Stomach smooth muscle (tissue), 2 donors: ENCODE data around the gene KRTAP5-8.

Experiments
- H3K27ac ChIP-seq: one replicate; pipeline ENCODE4 v1.7.0; 2013; ENCODE audit warnings: mild to moderate bottlenecking, low read length, inconsistent platforms
- H3K27me3 ChIP-seq, 2 donors: one replicate each; pipeline ENCODE4 v1.7.0; 2013; ENCODE audit warnings: low read length in 2 of 2; ENCODE audit not compliant: insufficient read depth in 2 of 2, control insufficient read depth in 1 of 2
- H3K36me3 ChIP-seq, 2 donors: one replicate each; pipeline ENCODE4 v1.7.0; 2013; ENCODE audit warnings: low read length in 2 of 2; ENCODE audit not compliant: control insufficient read depth in 2 of 2, insufficient read depth in 2 of 2
- H3K4me1 ChIP-seq: one replicate; pipeline ENCODE4 v1.7.0; 2013; ENCODE audit warnings: low read length; ENCODE audit not compliant: control insufficient read depth, insufficient read depth
- H3K4me3 ChIP-seq, 2 donors: one replicate each; pipeline ENCODE4 v1.7.0; 2013; ENCODE audit warnings: low read length in 2 of 2
- H3K9ac ChIP-seq, 2 donors: one replicate each; pipeline ENCODE4 v1.7.0; 2013; ENCODE audit warnings: low read length in 2 of 2, mild to moderate bottlenecking in 1 of 2
- H3K9me3 ChIP-seq, 2 donors: one replicate each; pipeline ENCODE4 v1.7.0; 2013; ENCODE audit warnings: low read length in 2 of 2; ENCODE audit not compliant: control insufficient read depth in 2 of 2
- donor health status: healthy.
- donor health status: Pancreatic carcinoma.

Gene KRTAP5-8

DNA sequence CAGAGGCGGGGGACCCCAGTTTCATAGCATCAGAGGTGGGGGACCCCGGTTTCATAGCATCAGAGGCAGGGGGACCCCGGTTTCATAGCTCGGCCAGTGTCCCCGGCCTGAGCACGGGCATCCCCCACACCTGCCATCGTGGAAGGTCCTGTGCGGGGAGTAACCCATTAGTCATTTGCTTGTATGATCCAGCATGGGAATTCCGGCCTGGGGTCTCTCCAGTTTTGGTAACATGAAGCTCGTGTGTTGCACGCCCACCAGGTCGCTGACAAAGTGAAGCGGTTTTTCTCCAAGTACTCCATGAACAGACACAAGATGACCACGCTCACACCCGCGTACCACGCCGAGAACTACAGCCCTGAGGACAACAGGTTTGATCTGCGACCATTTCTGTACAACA, 39.7 kb upstream of the KRTAP5-8 start:
- no peaks in the 10 kb centered on the region for H3K27me3 ChIP-seq
- H3K4me1 ChIP-seq: no peaks in the 10 kb centered on the region
- no peak overlapping the region for H3K4me3 ChIP-seq
- no peak overlapping the region for H3K27ac ChIP-seq
- peaks cover 33 to 55% of the 10 kb centered on the region in 2 donors for H3K36me3 ChIP-seq
- peaks cover 0 to 3% of the 10 kb centered on the region in 2 donors for H3K9me3 ChIP-seq
- no peak overlapping the region for H3K9ac ChIP-seq

DNA sequence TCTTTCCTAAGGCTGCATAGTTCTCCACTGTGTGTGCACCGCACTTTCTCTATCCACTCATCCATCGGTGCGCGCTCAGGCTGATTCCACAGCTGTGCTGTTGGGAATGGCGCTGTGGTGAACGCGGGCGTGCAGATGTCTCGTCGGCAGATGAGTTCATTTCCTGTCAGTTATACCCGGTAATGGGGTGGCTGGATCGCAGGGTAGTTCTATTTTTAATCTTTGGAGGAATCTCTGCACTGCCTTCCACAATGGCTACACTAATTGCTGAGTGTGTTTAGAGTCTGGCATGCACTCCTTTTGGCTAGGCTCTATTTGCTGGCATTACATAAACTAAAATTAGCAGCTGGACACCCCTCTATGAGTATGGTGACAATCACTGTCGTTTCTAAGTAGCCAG, 38.7 kb upstream of the KRTAP5-8 start:
- Histone ChIP-seq H3K36me3 (peaks cover 31 to 55% of the 10 kb centered on the region in 2 donors), H3K27me3 (no peaks in the 10 kb centered on the region), H3K4me1 (no peaks in the 10 kb centered on the region), H3K4me3 (no peak overlapping the region), H3K9ac (no peak overlapping the region), H3K9me3 (peaks cover 0 to 3% of the 10 kb centered on the region in 2 donors), H3K27ac (no peak overlapping the region)

DNA sequence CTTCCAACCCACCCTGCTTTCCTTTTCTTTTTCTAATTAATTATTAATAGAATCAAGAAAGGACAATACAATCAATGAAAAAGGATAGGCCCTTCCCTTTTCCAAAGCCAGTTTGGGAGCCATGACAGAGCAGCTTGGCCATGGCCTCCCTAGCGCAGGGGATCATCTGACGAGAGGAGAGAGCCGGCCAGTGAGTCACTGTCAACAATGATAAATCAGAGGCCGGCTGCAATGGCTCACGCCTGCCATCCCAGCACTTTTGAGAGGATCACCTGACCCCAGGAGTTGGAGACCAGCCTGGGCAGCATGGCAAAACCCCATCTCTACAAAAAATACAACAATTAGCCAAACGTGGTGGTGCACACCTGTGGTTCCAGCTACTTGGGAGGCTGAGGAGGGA, 38.3 kb upstream of the KRTAP5-8 start:
- Histone ChIP-seq H3K4me3 (no peak overlapping the region), H3K9me3 (peaks cover 0 to 3% of the 10 kb centered on the region in 2 donors), H3K9ac (no peak overlapping the region), H3K27me3 (no peaks in the 10 kb centered on the region), H3K36me3 (peaks cover 30 to 54% of the 10 kb centered on the region in 2 donors), H3K4me1 (no peaks in the 10 kb centered on the region), H3K27ac (no peak overlapping the region)

DNA sequence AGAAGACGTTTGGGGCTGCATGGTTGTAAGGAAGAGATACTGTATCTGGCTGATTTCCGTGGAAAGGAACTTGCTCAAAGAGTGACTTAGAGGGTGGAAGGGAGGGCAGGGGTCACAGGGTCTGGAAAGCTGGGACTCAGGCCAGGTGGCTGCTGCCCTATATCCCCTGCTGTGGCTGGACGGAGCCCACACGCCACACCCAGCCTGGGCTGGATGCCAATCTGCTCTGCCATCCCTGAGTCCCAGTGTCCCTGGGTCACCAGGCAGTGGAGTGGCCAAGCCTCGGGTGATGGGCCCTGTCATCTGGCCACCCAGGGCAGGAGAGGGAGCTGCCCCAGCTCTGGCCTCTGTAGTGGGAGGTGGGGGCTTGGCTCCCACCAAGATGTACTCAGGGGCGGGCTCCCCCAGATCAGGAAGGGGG, 37.2 kb upstream of the KRTAP5-8 start:
- no peaks in the 10 kb centered on the region for H3K27me3 ChIP-seq
- H3K4me3 ChIP-seq: no peak overlapping the region
- no peaks in the 10 kb centered on the region for H3K4me1 ChIP-seq
- H3K9me3 ChIP-seq: peaks cover 0 to 3% of the 10 kb centered on the region in 2 donors
- H3K36me3 ChIP-seq: peaks cover 23 to 49% of the 10 kb centered on the region in 2 donors
- H3K9ac ChIP-seq: no peak overlapping the region
- no peak overlapping the region for H3K27ac ChIP-seq

DNA sequence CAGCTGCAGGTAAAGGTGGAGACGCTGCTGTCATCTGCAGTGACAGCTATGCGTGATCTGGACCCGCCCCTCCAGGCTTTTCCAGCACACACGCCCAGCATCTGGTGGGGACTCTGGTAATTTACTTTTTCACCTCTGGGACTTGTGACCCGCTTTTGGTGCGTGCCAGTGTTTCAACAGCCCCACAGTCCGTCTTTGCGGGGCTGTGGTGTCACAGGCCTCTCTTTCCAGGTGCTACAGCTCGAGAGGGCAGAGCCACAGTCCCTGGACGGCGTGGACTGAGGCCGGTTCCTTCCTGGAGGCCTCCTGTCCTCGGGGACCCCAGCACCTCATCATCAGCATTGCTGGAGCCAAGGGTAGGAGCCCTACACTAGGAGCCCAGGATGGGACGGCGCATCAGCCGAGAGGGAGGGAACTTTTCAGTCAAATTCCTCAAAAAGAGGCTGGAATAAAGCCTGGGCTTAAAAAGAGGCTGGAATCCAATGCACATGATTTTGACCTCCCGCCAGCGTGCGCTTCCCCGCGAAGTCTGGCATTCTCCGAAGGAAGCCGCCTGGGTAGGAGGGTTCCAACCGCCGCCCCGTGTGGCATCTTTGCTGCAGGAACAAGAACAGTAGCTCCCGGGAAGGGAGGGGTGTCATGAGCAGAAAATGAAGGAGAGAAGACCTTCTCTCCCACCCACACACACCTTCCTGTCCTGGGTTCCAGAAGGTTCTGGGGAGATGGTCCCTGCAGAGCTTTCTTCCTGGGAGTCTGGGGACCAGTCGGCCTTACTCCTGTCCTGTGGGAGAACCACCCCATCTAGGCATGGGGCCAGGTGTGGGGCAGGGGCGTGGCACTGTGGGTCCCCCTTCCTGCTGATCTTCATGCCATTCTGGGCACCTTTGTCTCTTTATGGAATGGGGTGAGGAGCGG, 36.5 kb upstream of the KRTAP5-8 start:
- peaks cover 0 to 2% of the 10 kb centered on the region in 2 donors for H3K9me3 ChIP-seq
- no peak overlapping the region for H3K9ac ChIP-seq
- H3K27ac ChIP-seq: no peak overlapping the region
- H3K4me3 ChIP-seq: no peak overlapping the region
- H3K4me1 ChIP-seq: no peaks in the 10 kb centered on the region
- peaks cover 18 to 42% of the 10 kb centered on the region in 2 donors for H3K36me3 ChIP-seq
- no peaks in the 10 kb centered on the region for H3K27me3 ChIP-seq

DNA sequence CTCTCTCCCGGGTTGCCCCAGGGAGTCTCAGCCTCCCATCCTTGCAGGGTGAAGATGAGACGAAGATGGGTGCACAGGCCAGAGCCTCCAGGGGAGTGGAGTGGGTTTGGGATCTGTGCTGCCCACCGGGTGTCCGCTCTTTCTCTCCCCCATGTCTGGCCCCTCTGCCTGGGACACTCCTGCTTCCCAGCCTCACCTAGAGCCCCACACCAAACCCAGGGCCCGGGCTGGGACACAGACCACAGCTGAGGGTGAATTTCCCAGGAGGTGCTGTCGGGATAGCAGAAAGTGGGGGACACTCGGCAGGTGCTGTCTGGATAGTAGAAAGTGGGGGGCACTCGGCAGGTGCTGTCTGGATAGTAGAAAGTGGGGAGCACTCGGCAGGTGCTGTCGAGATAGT, 35.8 kb upstream of the KRTAP5-8 start:
- Histone ChIP-seq H3K27ac (no peak overlapping the region), H3K27me3 (no peaks in the 10 kb centered on the region), H3K9ac (no peak overlapping the region), H3K4me1 (no peaks in the 10 kb centered on the region), H3K4me3 (no peak overlapping the region), H3K36me3 (peaks cover 14 to 39% of the 10 kb centered on the region in 2 donors), H3K9me3 (peaks cover 2 to 4% of the 10 kb centered on the region in 2 donors)

DNA sequence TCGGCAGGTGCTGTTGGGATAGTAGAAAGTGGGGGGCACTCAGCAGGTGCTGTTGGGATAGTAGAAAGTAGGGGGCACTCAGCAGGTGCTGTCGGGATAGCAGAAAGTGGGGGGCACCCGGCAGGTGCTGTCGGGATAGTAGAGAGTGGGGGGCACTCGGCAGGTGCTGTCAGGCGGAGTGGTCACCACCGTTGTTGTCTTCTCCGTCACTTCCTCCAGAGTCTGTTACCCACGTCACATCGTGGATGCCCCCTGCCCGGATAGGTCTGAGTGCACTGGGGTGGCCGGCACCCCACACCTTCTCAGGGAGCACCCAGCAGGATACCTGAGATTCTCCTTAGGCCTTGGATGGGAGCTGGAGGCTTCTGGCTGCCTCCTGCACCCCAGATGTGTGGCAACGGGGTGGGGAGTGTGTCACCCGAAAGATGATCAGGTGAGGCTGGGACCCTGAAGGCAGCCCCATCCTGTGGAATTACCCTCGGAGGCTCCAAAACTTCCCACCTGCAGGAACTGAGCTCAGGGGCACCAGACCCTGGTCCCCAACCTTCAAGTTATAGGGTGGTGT, 34.9 kb upstream of the KRTAP5-8 start:
- Histone ChIP-seq H3K9ac (no peak overlapping the region), H3K4me1 (no peaks in the 10 kb centered on the region), H3K27me3 (no peaks in the 10 kb centered on the region), H3K27ac (no peak overlapping the region), H3K9me3 (peaks cover 4 to 5% of the 10 kb centered on the region in 2 donors), H3K4me3 (no peak overlapping the region), H3K36me3 (peaks cover 14 to 34% of the 10 kb centered on the region in 2 donors)

DNA sequence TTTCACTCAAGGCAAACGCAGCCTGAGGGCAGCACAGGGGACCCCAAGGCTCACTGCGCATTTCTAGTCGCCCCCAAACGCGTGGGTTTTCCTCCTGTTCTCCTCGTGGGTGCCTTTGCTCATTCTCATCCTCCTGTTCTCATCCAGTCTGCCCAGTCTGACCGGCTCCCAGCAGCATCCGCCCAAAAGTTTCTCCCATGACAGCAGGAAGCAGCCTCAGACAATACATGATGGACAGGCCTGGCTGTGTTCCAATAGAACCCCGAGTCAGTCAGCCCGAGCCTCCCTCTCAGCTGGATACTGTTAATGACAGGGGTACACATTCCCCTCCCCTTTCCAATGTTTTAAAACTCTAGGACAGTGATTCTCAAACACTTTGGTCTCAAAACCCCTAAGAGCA, 33.3 kb upstream of the KRTAP5-8 start:
- H3K9me3 ChIP-seq: peaks cover 4 to 5% of the 10 kb centered on the region in 2 donors
- no peaks in the 10 kb centered on the region for H3K27me3 ChIP-seq
- no peaks in the 10 kb centered on the region for H3K4me1 ChIP-seq
- no peak overlapping the region for H3K4me3 ChIP-seq
- H3K36me3 ChIP-seq: peaks cover 6 to 21% of the 10 kb centered on the region in 2 donors
- no peak overlapping the region for H3K27ac ChIP-seq
- H3K9ac ChIP-seq: no peak overlapping the region

DNA sequence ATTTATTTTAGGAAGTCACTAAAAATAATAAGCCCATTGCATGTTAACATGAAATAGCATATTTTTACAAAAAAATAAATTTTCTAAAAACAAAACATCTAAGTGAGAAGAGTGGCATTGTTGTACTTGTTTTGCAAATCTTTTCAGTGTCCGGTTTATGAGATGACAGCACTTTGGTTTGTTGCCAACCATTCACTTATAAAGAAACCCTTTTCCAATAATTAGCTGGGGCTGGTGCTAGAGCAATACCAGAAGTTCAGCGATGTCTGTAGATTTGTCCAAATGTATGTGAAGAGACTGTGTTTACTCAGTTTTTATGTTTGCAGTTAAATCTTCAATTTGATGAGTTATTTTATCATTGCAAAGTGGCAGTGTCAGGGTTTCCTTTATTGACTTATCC, 32.8 kb upstream of the KRTAP5-8 start:
- H3K4me3 ChIP-seq: no peak overlapping the region
- H3K9ac ChIP-seq: no peak overlapping the region
- peaks cover 4 to 10% of the 10 kb centered on the region in 2 donors for H3K9me3 ChIP-seq
- no peaks in the 10 kb centered on the region for H3K27me3 ChIP-seq
- H3K4me1 ChIP-seq: no peaks in the 10 kb centered on the region
- no peak overlapping the region for H3K27ac ChIP-seq
- H3K36me3 ChIP-seq: peaks cover 6 to 18% of the 10 kb centered on the region in 2 donors

DNA sequence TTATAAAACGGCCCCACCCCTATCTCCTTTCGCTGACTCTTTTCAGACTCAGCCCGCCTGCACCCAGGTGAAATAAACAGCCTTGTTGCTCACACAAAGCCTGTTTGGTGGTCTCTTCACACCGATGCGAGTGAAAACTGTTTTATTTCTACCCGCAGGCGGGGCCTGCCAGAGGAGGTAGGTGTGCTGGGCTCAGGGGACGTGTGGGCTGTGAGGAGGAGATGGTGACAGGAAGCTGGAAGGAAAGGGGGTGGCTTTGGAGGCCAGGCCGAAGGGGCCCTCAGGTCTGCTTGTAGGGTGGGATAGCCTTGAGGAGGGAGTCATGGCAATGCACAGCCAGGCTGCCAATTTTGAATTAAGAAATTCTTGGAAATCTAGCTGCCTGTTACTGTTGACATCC, 32.0 kb upstream of the KRTAP5-8 start:
- Histone ChIP-seq H3K36me3 (peaks cover 6 to 11% of the 10 kb centered on the region in 2 donors), H3K4me3 (no peak overlapping the region), H3K4me1 (no peaks in the 10 kb centered on the region), H3K27ac (no peak overlapping the region), H3K9me3 (peaks cover 12 to 16% of the 10 kb centered on the region in 2 donors), H3K9ac (no peak overlapping the region), H3K27me3 (no peaks in the 10 kb centered on the region)

DNA sequence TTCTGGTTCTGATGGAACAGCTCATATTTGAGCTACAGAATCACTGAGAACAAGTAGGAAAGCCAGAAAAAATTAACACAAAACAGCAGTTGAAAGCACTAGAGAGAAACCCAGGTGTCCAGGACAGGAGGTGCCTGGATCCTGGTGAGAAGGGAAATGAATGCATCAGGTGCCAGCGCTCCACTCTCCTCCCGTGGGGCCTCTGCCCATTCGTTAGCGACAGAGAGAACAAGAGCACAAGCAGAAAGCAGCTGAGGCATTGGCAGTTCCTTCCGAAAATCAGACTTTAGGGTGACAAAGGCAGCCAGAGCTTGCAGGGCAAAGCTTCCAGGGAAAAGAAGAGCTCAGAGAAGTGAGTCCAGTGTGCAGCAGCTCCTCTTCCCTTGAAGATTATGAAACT, 30.7 kb upstream of the KRTAP5-8 start:
- Histone ChIP-seq H3K9me3 (peaks cover 13 to 18% of the 10 kb centered on the region in 2 donors), H3K36me3 (peaks cover 0 to 4% of the 10 kb centered on the region in 2 donors), H3K27me3 (no peaks in the 10 kb centered on the region), H3K4me1 (no peaks in the 10 kb centered on the region), H3K4me3 (no peak overlapping the region), H3K9ac (no peak overlapping the region), H3K27ac (no peak overlapping the region)
